ENCODE measurements around the gene CPB2.

DNA sequence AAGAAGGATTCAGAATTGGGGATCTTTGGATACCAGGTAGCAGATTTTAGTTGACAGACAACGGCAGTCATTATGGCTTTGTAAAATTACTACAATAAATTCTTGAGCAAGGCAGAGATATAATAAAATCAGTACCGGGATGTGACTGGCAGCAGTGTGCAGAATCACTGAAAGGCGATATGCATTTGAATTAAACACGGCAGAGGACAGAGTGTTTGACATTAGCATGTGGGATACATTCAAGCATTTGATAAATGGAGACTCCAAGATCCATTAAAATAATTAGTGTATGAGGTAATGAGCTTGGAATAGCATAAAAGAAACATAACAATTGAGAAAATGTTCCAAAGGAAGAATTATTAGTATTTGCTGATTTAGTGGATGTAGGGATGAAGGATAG, 40.3 kb upstream of the CPB2 start:
- TF ChIP-seq, protein P1, sequence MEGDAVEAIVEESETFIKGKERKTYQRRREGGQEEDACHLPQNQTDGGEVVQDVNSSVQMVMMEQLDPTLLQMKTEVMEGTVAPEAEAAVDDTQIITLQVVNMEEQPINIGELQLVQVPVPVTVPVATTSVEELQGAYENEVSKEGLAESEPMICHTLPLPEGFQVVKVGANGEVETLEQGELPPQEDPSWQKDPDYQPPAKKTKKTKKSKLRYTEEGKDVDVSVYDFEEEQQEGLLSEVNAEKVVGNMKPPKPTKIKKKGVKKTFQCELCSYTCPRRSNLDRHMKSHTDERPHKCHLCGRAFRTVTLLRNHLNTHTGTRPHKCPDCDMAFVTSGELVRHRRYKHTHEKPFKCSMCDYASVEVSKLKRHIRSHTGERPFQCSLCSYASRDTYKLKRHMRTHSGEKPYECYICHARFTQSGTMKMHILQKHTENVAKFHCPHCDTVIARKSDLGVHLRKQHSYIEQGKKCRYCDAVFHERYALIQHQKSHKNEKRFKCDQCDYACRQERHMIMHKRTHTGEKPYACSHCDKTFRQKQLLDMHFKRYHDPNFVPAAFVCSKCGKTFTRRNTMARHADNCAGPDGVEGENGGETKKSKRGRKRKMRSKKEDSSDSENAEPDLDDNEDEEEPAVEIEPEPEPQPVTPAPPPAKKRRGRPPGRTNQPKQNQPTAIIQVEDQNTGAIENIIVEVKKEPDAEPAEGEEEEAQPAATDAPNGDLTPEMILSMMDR (IDR thresholded peaks at IDR 0.05), result no peak
- TF ChIP-seq POLR2A (IDR thresholded peaks at IDR 0.05) (no peak), EP300 (IDR thresholded peaks at IDR 0.05) (no peak)
